Right atrium auricular region (tissue), 2 donors: ENCODE measurements around the gene PTPRN2. TPM values are rescaled to one million over a fixed set of nuclear protein-coding genes. Genes with fewer than 3 reads are reported as not detected.

Experiments used
- DNase-seq: peaks from one replicate; pipeline ENCODE4 v3.0.0-alpha.2; 2019; ENCODE audit warnings: low spot score
- H3K27ac ChIP-seq, 2 donors: fragments of 200-600 bp; sonication (generic); 1 replicate in 1 of 2; 2 replicates in 1 of 2; pipeline ENCODE4 v1.5.1; 2016 to 2019
- H3K27me3 ChIP-seq, 2 donors: fragments of 200-600 bp; sonication (generic); one replicate each; pipeline versions ENCODE4 v1.5.1 to v1.6.0; 2017 to 2019
- H3K36me3 ChIP-seq: fragments of 200-600 bp; sonication (generic); one replicate; pipeline ENCODE4 v1.5.1; 2016
- H3K4me1 ChIP-seq, 2 donors: fragments of 200-600 bp; sonication (generic); one replicate each; pipeline versions ENCODE4 v1.5.1 to v1.6.0; 2017 to 2019
- H3K4me3 ChIP-seq, 2 donors: fragments of 200-600 bp; sonication (generic); 1 replicate in 1 of 2; 2 replicates in 1 of 2; pipeline ENCODE4 v1.5.1; 2017 to 2019; ENCODE audit warnings: mild to moderate bottlenecking in 1 of 2, moderate library complexity in 1 of 2
- H3K9me3 ChIP-seq, 2 donors: fragments of 200-600 bp; sonication (generic); one replicate each; pipeline ENCODE4 v1.5.1; 2019
- CTCF ChIP-seq, 2 donors: fragments of 200-600 bp; sonication (generic); IDR thresholded peaks; one replicate each; pipeline ENCODE4 v1.5.1; 2019; ENCODE audit warnings: antibody characterized with exemption in 2 of 2
- total RNA-seq, 2 donors: library from RNA; depleted of rRNA; stranded (reverse); fragments of >200 nt; gene quantifications; one replicate each; pipeline ENCODE4 v1.1.0, GENCODE V29; 2016

PTPRN2 gene
- total RNA-seq, 2 donors from 2014 or later: 2.6 to 2.7 TPM

- Histone ChIP-seq H3K36me3 (no peaks in the 10 kb centered on the region), H3K4me1 (no peaks in the 10 kb centered on the region), H3K4me3 (no peak overlapping the region), H3K27ac (no peak overlapping the region), H3K27me3 (no peaks in the 10 kb centered on the region), H3K9me3 (no peaks in the 10 kb centered on the region)
- peak; percentile 2 for DNase-seq
- TF ChIP-seq CTCF (IDR thresholded peaks at IDR 0.05): no peak
These were observed 343.2 kb downstream of the PTPRN2 start for GRCh38 chr7:158244430-158244829.

GRCh38 chr7:158241919-158242318 lies 345.7 kb downstream of the PTPRN2 start:
- DNase-seq: no peak
- no peaks in the 10 kb centered on the region for H3K4me1 ChIP-seq
- no peak overlapping the region for H3K4me3 ChIP-seq
- no peaks in the 10 kb centered on the region for H3K36me3 ChIP-seq
- H3K27ac ChIP-seq: no peak overlapping the region
- no peaks in the 10 kb centered on the region for H3K9me3 ChIP-seq
- H3K27me3 ChIP-seq: no peaks in the 10 kb centered on the region
- TF ChIP-seq CTCF (IDR thresholded peaks at IDR 0.05): no peak

GRCh38 chr7:158240801-158241200 lies 346.8 kb downstream of the PTPRN2 start:
- H3K9me3 ChIP-seq: no peaks in the 10 kb centered on the region
- no peak for TF ChIP-seq CTCF (IDR thresholded peaks at IDR 0.05)
- H3K36me3 ChIP-seq: no peaks in the 10 kb centered on the region
- H3K27me3 ChIP-seq: no peaks in the 10 kb centered on the region
- H3K4me1 ChIP-seq: no peaks in the 10 kb centered on the region
- no peak for DNase-seq
- no peak overlapping the region for H3K4me3 ChIP-seq
- no peak overlapping the region for H3K27ac ChIP-seq

- no peaks in the 10 kb centered on the region for H3K4me1 ChIP-seq
- H3K27me3 ChIP-seq: no peaks in the 10 kb centered on the region
- DNase-seq: no peak
- H3K27ac ChIP-seq: no peak overlapping the region
- H3K4me3 ChIP-seq: no peak overlapping the region
- H3K9me3 ChIP-seq: no peaks in the 10 kb centered on the region
- no peaks in the 10 kb centered on the region for H3K36me3 ChIP-seq
- TF ChIP-seq CTCF (IDR thresholded peaks at IDR 0.05): no peak
These were observed 348.2 kb downstream of the PTPRN2 start for GRCh38 chr7:158239290-158239981.

- Histone ChIP-seq H3K27me3 (no peaks in the 10 kb centered on the region), H3K4me1 (no peaks in the 10 kb centered on the region), H3K27ac (no peak overlapping the region), H3K36me3 (no peaks in the 10 kb centered on the region), H3K4me3 (no peak overlapping the region), H3K9me3 (no peaks in the 10 kb centered on the region)
- DNase-seq: peak; percentile 30
- TF ChIP-seq CTCF (IDR thresholded peaks at IDR 0.05): no peak
These were observed 348.9 kb downstream of the PTPRN2 start for GRCh38 chr7:158238616-158239289.
